ENCODE results near the gene CLIP3. TPM values are rescaled to one million over a fixed set of nuclear protein-coding genes. Genes with fewer than 3 reads are reported as not detected.

The CLIP3 gene
- total and polyA plus RNA-seq, 2 experiments from 2014 or later = 15.1 to 19.1 TPM

DNA sequence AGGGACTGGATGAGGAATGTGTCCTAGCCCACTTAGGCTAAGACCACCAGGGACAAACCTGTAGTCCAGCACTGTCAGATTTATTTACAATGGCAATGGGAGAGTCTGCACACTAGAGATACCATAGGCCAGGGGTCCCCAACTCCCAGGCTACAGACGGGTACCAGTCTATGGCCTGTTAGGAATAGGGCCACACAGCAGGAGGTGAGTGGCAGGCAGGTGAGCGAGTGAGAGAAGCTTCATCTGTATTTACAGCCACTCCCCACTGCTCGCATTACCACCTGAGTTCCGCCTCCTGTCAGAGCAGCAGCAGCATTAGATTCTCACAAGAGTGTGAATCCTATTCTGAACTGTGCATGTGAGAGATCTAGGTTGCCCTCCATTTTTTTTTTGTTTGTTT lies 19.0 kb upstream of the CLIP3 start (continued):
- no peak for TF ChIP-seq ZNF462 (CRISPR knock-in tag; IDR thresholded peaks at IDR 0.05)
- TF ChIP-seq POLR2AphosphoS5 (IDR thresholded peaks at IDR 0.05; ENCODE audit: low read depth) = no peak
- no peak for TF ChIP-seq EZH2phosphoT487 (IDR thresholded peaks at IDR 0.05; ENCODE audit: unreplicated experiment)
- TF ChIP-seq, protein P1, sequence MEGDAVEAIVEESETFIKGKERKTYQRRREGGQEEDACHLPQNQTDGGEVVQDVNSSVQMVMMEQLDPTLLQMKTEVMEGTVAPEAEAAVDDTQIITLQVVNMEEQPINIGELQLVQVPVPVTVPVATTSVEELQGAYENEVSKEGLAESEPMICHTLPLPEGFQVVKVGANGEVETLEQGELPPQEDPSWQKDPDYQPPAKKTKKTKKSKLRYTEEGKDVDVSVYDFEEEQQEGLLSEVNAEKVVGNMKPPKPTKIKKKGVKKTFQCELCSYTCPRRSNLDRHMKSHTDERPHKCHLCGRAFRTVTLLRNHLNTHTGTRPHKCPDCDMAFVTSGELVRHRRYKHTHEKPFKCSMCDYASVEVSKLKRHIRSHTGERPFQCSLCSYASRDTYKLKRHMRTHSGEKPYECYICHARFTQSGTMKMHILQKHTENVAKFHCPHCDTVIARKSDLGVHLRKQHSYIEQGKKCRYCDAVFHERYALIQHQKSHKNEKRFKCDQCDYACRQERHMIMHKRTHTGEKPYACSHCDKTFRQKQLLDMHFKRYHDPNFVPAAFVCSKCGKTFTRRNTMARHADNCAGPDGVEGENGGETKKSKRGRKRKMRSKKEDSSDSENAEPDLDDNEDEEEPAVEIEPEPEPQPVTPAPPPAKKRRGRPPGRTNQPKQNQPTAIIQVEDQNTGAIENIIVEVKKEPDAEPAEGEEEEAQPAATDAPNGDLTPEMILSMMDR (conservative IDR thresholded peaks at IDR 0.05; ENCODE audit: low read depth in 2 of 2) = no peak

DNA sequence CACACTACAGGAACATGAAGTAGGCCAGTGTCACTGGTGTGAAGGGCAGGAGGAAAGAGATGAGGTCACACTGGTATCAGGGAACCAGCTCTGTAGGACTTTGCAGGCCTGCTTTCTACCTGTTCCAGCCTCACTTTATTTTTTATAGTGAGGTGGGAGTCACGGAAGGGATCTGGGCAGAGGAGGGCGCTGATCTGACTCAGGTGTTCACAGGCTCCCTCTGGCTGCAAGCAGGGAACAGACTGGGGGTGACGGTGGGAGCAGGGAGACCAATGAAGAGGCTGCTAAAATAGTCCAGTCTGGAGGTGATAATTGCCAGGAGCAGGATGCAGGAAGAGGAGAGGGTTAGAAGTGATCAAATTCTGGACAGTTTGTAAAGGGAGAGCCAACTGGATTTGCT lies 18.6 kb upstream of the CLIP3 start:
- Mint-ChIP-seq H3K36me3 (ENCODE audit: low read depth) (no peaks in the 10 kb centered on the region), H3K4me1 (peaks cover 22% of the 10 kb centered on the region), H3K27ac (0 out of 2 replicates have a peak overlapping the region, but pooled peaks have one; percentile 2), H3K27me3 (ENCODE audit: insufficient read depth, low read depth, poor library complexity) (peaks cover 17% of the 10 kb centered on the region), H3K4me3 (peak overlapping the region; percentile 26; the same call in 1 of the 3 replicates), H3K9me3 (no peaks in the 10 kb centered on the region; the same call in 2 of the 3 replicates)
- H3K27me3 ChIP-seq (ENCODE audit: insufficient read depth) = no peaks in the 10 kb centered on the region
- peaks cover 10% of the 10 kb centered on the region for H4K20me1 ChIP-seq (replicated peaks; ENCODE audit: insufficient read depth)
- no peaks in the 10 kb centered on the region for H3K9me2 ChIP-seq (ENCODE audit: insufficient read depth)
- no peak overlapping the region for H3K27ac ChIP-seq (ENCODE audit: low read depth)
- H3K36me3 ChIP-seq (ENCODE audit: insufficient read depth) = no peaks in the 10 kb centered on the region; the same call in 1 of the 2 replicates
- peak; percentile 89 for DNase-seq (ENCODE audit: low spot score)
- no peak overlapping the region for H3K4me3 ChIP-seq
- TF ChIP-seq CREB1 (CRISPR knock-in tag; IDR thresholded peaks at IDR 0.05; ENCODE audit: low read depth) = peak; percentile 47; the same call in 1 of the 2 replicates
- no peak for TF ChIP-seq EZH2 (IDR thresholded peaks at IDR 0.05; ENCODE audit: low read depth, unreplicated experiment)
- no peak for TF ChIP-seq NANOG (IDR thresholded peaks at IDR 0.05; ENCODE audit: borderline replicate concordance)
- TF ChIP-seq, protein P1 (conservative IDR thresholded peaks at IDR 0.05; ENCODE audit: low read depth in 2 of 2) = peak; percentile 79 to 97
- TF ChIP-seq, protein P2, sequence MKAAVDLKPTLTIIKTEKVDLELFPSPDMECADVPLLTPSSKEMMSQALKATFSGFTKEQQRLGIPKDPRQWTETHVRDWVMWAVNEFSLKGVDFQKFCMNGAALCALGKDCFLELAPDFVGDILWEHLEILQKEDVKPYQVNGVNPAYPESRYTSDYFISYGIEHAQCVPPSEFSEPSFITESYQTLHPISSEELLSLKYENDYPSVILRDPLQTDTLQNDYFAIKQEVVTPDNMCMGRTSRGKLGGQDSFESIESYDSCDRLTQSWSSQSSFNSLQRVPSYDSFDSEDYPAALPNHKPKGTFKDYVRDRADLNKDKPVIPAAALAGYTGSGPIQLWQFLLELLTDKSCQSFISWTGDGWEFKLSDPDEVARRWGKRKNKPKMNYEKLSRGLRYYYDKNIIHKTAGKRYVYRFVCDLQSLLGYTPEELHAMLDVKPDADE (IDR thresholded peaks at IDR 0.05) = no peak
- TF ChIP-seq ZNF114 (CRISPR knock-in tag; IDR thresholded peaks at IDR 0.05) = no peak
- H3F3A ChIP-seq (replicated peaks; ENCODE audit: low read depth) = 0 out of 2 replicates have a peak, but pooled peaks cover 5% of the 10 kb centered on the region
- H3K4me2 ChIP-seq = no peak overlapping the region
- peak; percentile 31 for ATAC-seq
- H2AFZ ChIP-seq = no peak overlapping the region
- H3K4me1 ChIP-seq (ENCODE audit: insufficient read depth) = peaks cover 19% of the 10 kb centered on the region; the same call in 1 of the 2 replicates
- peaks cover 19% of the 10 kb centered on the region for H3K79me2 ChIP-seq (replicated peaks; ENCODE audit: insufficient read depth)
